Right atrium auricular region (tissue), 2 donors: ENCODE data around the gene DOCK1. TPM values are rescaled to one million over a fixed set of nuclear protein-coding genes. Genes with fewer than 3 reads are reported as not detected.

Experiments
- DNase-seq: peaks from one replicate; pipeline ENCODE4 v3.0.0-alpha.2; 2019; ENCODE audit warnings: low spot score
- H3K27ac ChIP-seq, 2 donors: fragments of 200-600 bp; sonication (generic); 1 replicate in 1 of 2; 2 replicates in 1 of 2; pipeline ENCODE4 v1.5.1; 2016 to 2019
- H3K27me3 ChIP-seq, 2 donors: fragments of 200-600 bp; sonication (generic); one replicate each; pipeline versions ENCODE4 v1.5.1 to v1.6.0; 2017 to 2019
- H3K36me3 ChIP-seq: fragments of 200-600 bp; sonication (generic); one replicate; pipeline ENCODE4 v1.5.1; 2016
- H3K4me1 ChIP-seq, 2 donors: fragments of 200-600 bp; sonication (generic); one replicate each; pipeline versions ENCODE4 v1.5.1 to v1.6.0; 2017 to 2019
- H3K4me3 ChIP-seq, 2 donors: fragments of 200-600 bp; sonication (generic); 1 replicate in 1 of 2; 2 replicates in 1 of 2; pipeline ENCODE4 v1.5.1; 2017 to 2019; ENCODE audit warnings: mild to moderate bottlenecking in 1 of 2, moderate library complexity in 1 of 2
- H3K9me3 ChIP-seq, 2 donors: fragments of 200-600 bp; sonication (generic); one replicate each; pipeline ENCODE4 v1.5.1; 2019
- total RNA-seq, 2 donors: library from RNA; depleted of rRNA; stranded (reverse); fragments of >200 nt; gene quantifications; one replicate each; pipeline ENCODE4 v1.1.0, GENCODE V29; 2016
- TF ChIP-seq, protein P1 (sequence below), 2 donors: fragments of 200-600 bp; sonication (generic); IDR thresholded peaks; one replicate each; pipeline ENCODE4 v1.5.1; 2019; ENCODE audit warnings: antibody characterized with exemption in 2 of 2

Gene DOCK1
- total RNA-seq, 2 donors from 2014 or later = 13.0 to 16.8 TPM

DNA sequence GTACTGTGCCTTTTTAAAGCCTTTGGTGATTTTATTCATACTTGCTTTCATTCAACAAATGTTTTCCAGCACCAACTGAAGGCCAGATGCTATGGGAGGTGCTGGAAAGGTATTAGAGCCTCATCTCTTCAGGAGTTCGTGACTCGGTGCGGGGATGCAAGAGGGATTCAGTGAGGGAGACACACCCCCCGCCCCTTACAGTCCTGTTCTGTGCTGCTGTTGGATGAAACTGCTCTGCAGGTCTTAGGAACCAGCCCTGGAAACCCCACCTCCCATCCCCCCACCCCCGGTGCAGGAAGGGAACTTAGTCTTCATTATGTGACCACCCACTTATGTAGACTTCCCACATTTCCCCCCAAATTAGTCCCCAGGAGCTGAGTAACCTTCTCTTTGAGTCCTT is 180.7 kb downstream of the DOCK1 start:
- H3K4me3 ChIP-seq = no peak overlapping the region
- H3K27ac ChIP-seq = no peak overlapping the region

DNA sequence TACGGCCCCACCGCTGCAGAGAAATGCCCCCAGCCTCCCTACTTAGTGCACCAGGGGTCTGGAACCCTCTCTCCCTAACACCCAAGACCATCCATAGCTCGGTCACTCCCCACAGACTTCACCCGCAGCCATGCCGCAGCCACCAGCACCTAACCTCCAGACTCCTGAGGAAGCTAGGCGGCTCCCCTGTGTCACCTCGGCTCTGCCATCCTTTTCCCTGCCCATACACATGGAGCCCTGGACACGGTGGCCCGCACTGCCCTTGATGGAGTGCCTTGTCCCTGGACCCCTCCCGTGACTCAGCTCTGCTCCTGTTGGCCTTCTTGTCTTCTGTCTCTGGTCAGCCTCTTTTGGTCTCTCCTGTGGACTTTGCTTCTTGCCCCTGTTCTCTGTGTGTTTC is 183.7 kb downstream of the DOCK1 start:
- H3K36me3 ChIP-seq = no peaks in the 10 kb centered on the region
- no peaks in the 10 kb centered on the region for H3K4me1 ChIP-seq
- no peaks in the 10 kb centered on the region for H3K9me3 ChIP-seq
- no peaks in the 10 kb centered on the region for H3K27me3 ChIP-seq
- H3K27ac ChIP-seq = no peak overlapping the region
- H3K4me3 ChIP-seq = no peak overlapping the region
- no peak for DNase-seq
- TF ChIP-seq, protein P1, sequence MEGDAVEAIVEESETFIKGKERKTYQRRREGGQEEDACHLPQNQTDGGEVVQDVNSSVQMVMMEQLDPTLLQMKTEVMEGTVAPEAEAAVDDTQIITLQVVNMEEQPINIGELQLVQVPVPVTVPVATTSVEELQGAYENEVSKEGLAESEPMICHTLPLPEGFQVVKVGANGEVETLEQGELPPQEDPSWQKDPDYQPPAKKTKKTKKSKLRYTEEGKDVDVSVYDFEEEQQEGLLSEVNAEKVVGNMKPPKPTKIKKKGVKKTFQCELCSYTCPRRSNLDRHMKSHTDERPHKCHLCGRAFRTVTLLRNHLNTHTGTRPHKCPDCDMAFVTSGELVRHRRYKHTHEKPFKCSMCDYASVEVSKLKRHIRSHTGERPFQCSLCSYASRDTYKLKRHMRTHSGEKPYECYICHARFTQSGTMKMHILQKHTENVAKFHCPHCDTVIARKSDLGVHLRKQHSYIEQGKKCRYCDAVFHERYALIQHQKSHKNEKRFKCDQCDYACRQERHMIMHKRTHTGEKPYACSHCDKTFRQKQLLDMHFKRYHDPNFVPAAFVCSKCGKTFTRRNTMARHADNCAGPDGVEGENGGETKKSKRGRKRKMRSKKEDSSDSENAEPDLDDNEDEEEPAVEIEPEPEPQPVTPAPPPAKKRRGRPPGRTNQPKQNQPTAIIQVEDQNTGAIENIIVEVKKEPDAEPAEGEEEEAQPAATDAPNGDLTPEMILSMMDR (IDR thresholded peaks at IDR 0.05) = no peak

More for the DNA sequence above, 180.7 kb downstream of the DOCK1 start:
- DNase-seq = no peak
- no peaks in the 10 kb centered on the region for H3K36me3 ChIP-seq
- no peaks in the 10 kb centered on the region for H3K9me3 ChIP-seq
- no peaks in the 10 kb centered on the region for H3K27me3 ChIP-seq
- no peaks in the 10 kb centered on the region for H3K4me1 ChIP-seq
- TF ChIP-seq, protein P1 (IDR thresholded peaks at IDR 0.05) = no peak

DNA sequence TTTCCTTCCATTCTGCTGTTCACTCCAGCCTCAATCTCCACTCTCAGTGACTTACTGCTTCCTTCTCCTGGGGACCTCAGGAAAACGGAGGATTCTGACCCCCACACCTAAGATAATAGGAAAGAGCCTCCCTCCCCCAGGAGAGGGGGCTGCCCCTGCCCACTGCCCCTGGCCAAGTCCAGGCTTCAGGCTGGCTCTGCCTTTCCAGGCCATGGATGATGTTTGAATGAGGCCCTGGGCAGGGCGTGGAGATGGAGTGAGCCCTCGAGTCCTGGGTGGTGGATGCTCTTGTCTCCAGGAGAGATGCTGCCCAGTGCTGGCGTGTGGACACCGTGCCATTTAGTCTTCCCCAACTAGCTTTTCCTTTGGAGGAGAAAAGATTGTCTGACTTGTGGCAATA is 184.2 kb downstream of the DOCK1 start:
- TF ChIP-seq, protein P1 (IDR thresholded peaks at IDR 0.05) = no peak
- Histone ChIP-seq H3K4me1 (no peaks in the 10 kb centered on the region), H3K27me3 (no peaks in the 10 kb centered on the region), H3K27ac (no peak overlapping the region), H3K9me3 (no peaks in the 10 kb centered on the region), H3K4me3 (no peak overlapping the region), H3K36me3 (no peaks in the 10 kb centered on the region)
- no peak for DNase-seq

DNA sequence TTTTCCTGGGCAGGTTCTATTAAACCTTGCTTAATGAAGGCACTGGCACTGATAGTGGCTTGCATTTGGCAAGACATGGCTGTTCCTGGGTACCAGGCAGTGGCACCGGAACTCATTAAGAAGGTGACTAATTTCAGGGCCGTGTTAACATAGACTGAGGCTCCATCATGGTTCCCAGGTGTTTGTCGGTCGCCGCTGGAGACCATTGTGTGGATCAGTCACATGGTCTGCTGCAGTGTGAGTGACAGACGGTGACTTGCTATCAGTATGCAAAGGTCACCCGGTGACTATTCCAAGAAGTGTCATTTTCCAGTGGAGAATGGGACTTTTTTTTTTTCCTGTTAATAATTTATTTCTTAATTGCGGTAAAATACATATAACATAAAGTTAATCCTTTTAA is 184.9 kb downstream of the DOCK1 start:
- H3K36me3 ChIP-seq = no peaks in the 10 kb centered on the region
- no peak overlapping the region for H3K27ac ChIP-seq
- H3K4me3 ChIP-seq = no peak overlapping the region
- no peaks in the 10 kb centered on the region for H3K27me3 ChIP-seq
- H3K9me3 ChIP-seq = no peaks in the 10 kb centered on the region
- TF ChIP-seq, protein P1 (IDR thresholded peaks at IDR 0.05) = no peak
- no peak for DNase-seq
- H3K4me1 ChIP-seq = no peaks in the 10 kb centered on the region

DNA sequence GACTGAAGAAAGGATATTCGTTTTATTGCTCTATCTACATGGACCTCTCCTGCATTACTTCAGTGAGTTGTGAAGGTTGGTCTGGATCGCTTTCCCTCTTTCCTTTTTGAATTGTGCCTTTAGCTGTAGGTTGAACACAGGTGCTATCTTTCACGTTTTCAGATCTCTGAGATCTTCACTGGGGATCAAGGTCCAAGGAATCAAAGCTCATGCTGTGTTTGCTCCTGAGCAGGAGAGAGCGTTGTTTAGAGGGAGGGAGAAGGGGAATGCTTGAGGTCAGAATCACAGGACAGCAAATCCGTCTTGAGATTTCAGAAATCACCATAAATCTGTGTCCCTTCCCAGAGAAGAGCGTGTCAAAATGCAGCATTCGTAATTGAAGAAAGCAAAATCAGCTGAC is 186.1 kb downstream of the DOCK1 start:
- Histone ChIP-seq H3K4me1 (no peaks in the 10 kb centered on the region), H3K36me3 (no peaks in the 10 kb centered on the region), H3K27me3 (no peaks in the 10 kb centered on the region), H3K4me3 (no peak overlapping the region), H3K9me3 (no peaks in the 10 kb centered on the region), H3K27ac (no peak overlapping the region)
- TF ChIP-seq, protein P1 (IDR thresholded peaks at IDR 0.05) = no peak
- DNase-seq = no peak

DNA sequence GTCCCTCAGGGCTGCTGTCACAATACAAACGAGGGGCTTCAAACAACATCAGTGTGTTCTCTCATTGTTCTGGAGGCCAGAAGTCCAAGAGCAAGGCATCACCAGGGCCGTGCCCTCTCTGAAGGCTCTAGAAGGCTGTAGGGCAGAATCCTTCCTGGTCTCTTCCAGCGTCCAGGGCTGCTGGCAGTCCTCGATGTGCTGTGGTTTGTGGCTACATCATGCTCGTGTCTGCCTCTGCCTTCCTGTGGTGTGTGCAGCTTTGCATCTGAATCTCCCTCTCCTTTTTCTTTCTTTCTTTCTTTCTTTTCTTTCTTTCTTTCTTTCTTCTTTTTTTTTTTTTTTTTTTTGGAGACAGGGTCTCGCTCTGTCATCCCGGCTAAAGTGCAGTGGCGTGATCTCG is 187.7 kb downstream of the DOCK1 start:
- H3K9me3 ChIP-seq = no peaks in the 10 kb centered on the region
- TF ChIP-seq, protein P1 (IDR thresholded peaks at IDR 0.05) = no peak
- H3K4me3 ChIP-seq = no peak overlapping the region
- H3K27me3 ChIP-seq = no peaks in the 10 kb centered on the region
- no peaks in the 10 kb centered on the region for H3K36me3 ChIP-seq
- H3K27ac ChIP-seq = no peak overlapping the region
- no peaks in the 10 kb centered on the region for H3K4me1 ChIP-seq
- no peak for DNase-seq
